ENCODE results near the gene ODAD4.
A peak's percentile ranks its signal among the peaks of the same experiment; 100 is the strongest.

Gene ODAD4

GRCh38 chr17:41930009-41930832 lies at the start of gene ODAD4:
ODAD4 (plus strand) TSS chr17:41930617; CDS start chr17:41930724, 107 bp downstream.
- DNase-seq, result peak; percentile 99 to 100

GRCh38 chr17:41882756-41883155 lies 47.7 kb upstream of the ODAD4 start:
- no peak for DNase-seq

- DNase-seq, result peak in 1 of 2 experiments; percentile 30
These were observed 44.7 kb upstream of the ODAD4 start for GRCh38 chr17:41885733-41886132.

GRCh38 chr17:41888332-41888965 lies 42.0 kb upstream of the ODAD4 start:
- DNase-seq, result no peak

GRCh38 chr17:41891135-41892020 lies 39.0 kb upstream of the ODAD4 start:
- no peak for DNase-seq

GRCh38 chr17:41892021-41892376 lies 38.4 kb upstream of the ODAD4 start:
- no peak for DNase-seq

- no peak for DNase-seq
These were observed 37.0 kb upstream of the ODAD4 start for GRCh38 chr17:41893384-41893783.

- no peak for DNase-seq
These were observed 35.6 kb upstream of the ODAD4 start for GRCh38 chr17:41894791-41895331.

GRCh38 chr17:41895617-41896016 lies 34.8 kb upstream of the ODAD4 start:
- no peak for DNase-seq

- no peak for DNase-seq
These were observed 33.7 kb upstream of the ODAD4 start for GRCh38 chr17:41896726-41897125.

GRCh38 chr17:41901646-41902045 lies 28.8 kb upstream of the ODAD4 start:
- DNase-seq, result no peak

- DNase-seq, result no peak
These were observed 26.1 kb upstream of the ODAD4 start for GRCh38 chr17:41904242-41904841.

- no peak for DNase-seq
These were observed 25.2 kb upstream of the ODAD4 start for GRCh38 chr17:41905172-41905571.

GRCh38 chr17:41906465-41907184 lies 23.8 kb upstream of the ODAD4 start:
- DNase-seq, result no peak

GRCh38 chr17:41907185-41907556 lies 23.2 kb upstream of the ODAD4 start:
- no peak for DNase-seq

GRCh38 chr17:41907633-41908539 lies 22.5 kb upstream of the ODAD4 start:
- DNase-seq, result no peak

- no peak for DNase-seq
These were observed 21.3 kb upstream of the ODAD4 start for GRCh38 chr17:41909088-41909487.

- DNase-seq, result no peak
These were observed 19.6 kb upstream of the ODAD4 start for GRCh38 chr17:41910701-41911391.

- DNase-seq, result no peak
These were observed 17.5 kb upstream of the ODAD4 start for GRCh38 chr17:41912925-41913324.

GRCh38 chr17:41913798-41914197 lies 16.6 kb upstream of the ODAD4 start:
- no peak for DNase-seq
